Muscle of back (tissue), 11 donors: Measurements from ENCODE around the gene AKR1D1. TPM values are rescaled to one million over a fixed set of nuclear protein-coding genes. Genes with fewer than 3 reads are reported as not detected.
"Not testable (repeated sequence)": the region's sequence is repeated elsewhere in the genome, so short reads cannot be mapped to it uniquely, and the experiment has no call there.

Experiments used
- DNase-seq, 3 donors: peaks; one replicate each; pipeline versions ENCODE4 v3.0.0 to v3.0.0-alpha.2; 2013
- polyA plus RNA-seq, 10 donors: library from polyadenylated mRNA; unstranded; fragments of 120-200 nt; gene quantifications; one replicate each; pipeline ENCODE4 v1.2.1, GENCODE V29; 2013; ENCODE audit not compliant: insufficient read length in 10 of 10

Gene AKR1D1
- polyA plus RNA-seq, 10 donors: 0.14 to 0.22 TPM; not detected in 8

GRCh38 chr7:138122162-138122561, 45.9 kb downstream of the AKR1D1 start:
- no peak for DNase-seq

DNA sequence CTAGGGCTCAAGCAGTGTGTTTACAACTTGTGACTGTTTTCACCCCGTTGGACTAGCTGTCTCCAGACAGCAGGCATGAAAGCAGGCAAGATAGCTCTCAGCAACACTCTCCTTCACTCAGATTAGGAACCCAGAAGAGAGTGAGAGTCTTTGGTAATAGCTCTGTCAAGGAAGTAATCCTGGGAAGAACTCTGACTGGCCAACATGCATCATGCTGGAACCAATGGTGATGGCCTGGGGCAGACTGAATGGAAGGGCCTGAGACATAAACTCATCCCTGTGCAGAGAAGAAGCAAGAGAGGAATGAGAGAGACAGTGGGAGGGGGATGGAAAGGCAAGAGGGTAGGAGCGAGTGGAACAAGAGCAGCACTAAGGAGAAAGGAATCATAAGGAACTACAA, 48.9 kb downstream of the AKR1D1 start:
- no peak for DNase-seq

GRCh38 chr7:138125598-138126111, 49.4 kb downstream of the AKR1D1 start:
- DNase-seq: no peak

- no peak for DNase-seq
These were observed 50.7 kb downstream of the AKR1D1 start for GRCh38 chr7:138126928-138127327.

DNA sequence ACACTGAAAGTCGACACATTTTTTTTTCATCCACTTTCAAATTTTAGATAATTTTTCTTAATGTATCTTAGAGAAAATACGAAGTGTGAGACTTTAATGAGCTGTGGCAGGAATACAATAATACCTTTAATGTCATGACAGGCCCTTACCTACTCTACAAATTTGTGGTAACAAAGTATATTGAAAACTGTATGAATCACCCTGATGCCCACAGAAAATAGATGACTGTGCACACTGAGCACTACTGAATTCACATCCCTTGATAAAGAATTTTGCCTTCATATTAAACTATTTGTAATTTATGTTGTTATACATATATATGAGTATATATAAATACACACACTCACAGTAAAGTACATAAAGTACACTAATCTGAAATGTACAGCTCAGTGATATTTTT, 51.7 kb downstream of the AKR1D1 start:
- no peak for DNase-seq

- DNase-seq: no peak
These were observed 53.4 kb downstream of the AKR1D1 start for GRCh38 chr7:138129551-138130165.

- no peak for DNase-seq
These were observed 61.3 kb downstream of the AKR1D1 start for GRCh38 chr7:138137423-138138171.

DNA sequence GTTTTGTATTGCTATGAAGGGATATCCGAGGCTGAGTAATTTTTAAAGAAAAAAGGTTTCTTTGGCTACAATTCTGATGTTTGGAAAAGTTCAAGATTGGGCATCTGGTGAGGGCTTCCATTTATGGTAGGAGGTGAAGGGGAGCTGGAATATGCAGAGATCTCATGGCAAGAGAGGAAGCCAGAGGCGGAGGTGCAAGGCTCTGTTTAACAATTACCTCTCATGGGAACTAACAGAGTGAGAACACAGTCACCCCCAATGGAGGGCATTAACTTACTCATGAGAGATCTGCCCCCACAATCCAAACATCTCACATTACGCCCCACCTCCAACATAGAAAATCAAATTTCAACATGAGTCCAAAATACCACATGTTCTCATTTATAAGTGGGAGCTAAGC, 62.0 kb downstream of the AKR1D1 start:
- DNase-seq: no peak

DNA sequence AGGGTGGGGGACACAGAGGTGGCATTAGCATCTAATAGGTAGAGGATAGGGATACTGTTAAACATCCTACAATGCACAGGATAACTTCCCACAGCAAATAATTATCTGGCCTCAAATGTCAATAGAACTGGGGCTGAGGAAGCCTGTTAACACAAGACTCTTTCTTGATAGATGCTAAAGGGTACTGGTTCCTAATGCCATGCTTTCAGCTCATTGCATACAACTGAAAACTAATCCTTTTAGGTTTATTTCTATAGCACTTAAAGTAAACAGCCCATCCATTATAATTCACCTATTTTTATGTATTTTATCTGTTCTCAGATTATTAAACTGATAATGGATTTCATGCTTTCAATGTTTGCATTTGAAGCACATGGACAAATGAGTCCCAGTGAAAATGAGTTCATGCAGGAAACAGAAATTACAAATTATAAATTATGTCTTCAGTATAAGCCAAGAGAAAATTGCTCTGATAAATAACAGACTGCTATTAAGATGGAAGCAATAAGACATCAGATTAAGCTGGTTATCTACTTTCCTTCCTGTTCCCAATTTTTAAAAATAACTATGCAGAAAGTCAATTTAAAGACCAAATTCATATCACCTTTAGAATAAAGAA, 66.4 kb downstream of the AKR1D1 start:
- DNase-seq: no peak

- DNase-seq: no peak
These were observed 68.7 kb downstream of the AKR1D1 start for GRCh38 chr7:138144958-138145357.

GRCh38 chr7:138146221-138146620, 70.0 kb downstream of the AKR1D1 start:
- not testable (repeated sequence) for DNase-seq

GRCh38 chr7:138146757-138147734, 70.8 kb downstream of the AKR1D1 start:
- DNase-seq: not testable (repeated sequence)

DNA sequence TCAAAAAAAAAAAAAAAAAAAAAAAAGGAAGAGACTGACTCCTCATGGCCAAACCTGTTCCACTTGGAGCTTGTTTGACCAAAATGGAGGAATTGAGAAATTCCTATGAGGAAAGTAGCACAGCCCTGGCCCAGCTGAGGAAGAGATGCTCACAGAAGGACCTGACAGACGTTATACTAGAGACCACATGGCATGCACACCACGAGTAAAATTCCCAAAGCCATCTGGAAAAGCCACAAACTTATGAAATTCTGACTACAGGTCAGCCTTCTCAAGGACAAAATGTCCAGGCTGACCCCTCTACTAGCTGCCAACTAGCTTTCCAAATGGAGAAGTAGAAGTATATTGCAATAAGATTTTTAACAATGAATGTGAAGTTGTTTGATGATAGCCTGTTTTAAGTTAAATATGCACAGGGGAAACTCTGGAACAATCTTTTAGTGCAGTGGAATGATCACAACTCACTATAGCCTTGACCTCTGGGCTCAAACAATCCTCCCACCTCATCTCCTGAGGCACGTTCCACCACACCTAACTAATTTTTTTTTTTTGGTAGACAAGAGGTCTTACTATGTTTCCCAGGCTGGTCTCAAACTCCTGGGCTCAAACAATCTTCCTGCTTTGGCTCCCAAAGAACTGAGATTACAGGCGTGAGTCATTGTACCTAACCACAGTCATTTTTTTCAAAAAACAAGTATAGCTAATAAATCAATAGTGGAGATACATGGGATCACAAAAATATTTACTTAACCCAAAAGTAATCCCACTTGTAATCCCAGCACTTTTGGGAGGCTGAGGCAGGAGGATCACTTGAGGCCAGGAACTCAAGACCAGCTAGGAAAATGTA, 75.7 kb downstream of the AKR1D1 start:
- DNase-seq: no peak

DNA sequence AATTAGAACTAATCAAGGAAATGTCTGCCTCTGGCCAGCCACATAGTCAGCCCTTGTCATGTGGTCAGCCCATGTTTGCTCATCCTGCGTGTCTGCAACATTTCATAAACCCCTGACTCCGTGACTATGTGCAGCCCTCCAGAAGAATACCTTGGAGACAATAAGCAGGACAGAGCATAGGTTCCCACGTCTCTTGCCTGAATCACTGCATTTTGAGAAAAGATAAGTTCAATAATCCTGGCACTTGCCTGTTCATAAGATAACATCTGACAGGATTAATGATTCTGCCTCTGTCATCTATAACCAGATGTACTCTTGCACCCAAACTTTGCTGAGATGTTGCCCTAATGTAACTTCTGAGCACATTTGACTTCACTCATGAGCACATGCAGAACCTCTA, 78.4 kb downstream of the AKR1D1 start:
- no peak for DNase-seq

DNA sequence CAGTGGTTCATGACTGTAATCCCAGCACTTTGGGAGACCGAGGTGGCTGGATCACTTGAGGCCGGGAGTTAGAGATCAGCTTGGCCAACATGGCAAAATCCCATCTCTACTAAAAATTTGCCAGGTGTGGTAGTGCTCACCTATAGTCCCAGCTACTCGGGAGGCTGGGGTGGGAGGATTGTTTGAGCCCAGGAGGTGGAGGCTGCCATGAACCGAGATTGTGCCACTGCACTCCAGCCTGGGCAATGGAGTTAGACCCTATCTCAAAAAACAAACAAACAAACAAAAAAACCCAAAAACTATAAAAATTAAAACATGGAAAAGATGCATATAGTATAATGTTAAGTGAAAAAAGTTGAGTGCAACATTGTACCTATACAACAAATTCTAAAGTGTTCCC, 81.4 kb downstream of the AKR1D1 start:
- DNase-seq: no peak

DNA sequence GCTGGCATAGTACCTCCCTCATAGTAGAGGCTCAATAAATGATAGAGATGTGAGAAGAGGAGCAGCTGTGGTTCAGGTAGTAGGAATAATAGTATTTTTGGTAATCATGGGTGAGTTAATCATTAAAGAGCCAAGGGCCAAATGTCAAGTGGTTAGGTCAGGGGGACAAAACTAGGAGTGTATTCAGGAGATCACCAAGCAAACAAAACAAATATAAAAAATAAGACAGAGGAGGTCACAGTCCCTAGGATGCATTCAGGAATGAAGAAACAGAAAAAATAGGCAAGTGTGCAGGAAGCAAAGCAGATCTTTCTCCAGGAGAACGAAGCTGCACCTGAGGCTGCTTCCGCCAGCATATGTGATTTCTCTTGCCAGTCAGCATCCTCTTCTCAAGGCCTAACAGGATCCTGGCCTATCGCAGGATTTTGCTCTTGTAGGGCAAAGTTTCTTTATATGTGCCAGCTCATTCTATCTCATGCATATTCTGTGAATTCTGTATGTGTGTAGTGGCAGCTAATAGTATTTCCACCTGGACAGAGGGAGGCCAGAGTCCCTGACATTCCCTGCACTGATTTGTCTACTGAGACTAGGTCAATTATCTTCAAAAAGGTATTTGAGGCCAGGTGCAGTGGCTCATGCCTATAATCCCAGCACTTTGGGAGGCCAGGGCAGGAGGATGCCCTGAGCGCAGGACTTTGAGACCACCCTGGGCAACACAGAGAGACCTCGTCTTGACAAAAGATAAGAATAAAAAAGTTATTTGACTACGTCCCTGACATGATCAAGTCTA, 82.7 kb downstream of the AKR1D1 start:
- no peak for DNase-seq

- DNase-seq: peak; percentile 67 to 87 (median 79)
These were observed 85.4 kb downstream of the AKR1D1 start for GRCh38 chr7:138161600-138162081.

DNA sequence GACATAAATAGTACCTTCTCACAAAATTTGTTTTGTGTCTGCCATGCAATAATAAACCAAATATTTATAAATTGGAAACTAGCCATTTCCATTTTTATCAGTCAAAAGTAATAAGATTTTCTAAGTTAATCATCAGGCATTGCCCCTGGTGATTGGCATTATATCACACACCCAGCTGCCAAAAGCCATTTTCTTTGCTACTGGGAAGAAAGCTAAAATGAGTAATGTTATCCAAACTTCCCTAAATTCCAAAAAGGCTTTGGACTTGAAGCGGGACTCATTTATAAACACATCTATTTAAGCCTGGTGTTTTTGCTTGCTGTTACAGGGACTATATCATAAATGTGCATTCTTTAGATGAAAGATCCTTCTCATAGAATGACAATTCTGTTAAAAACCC, 86.0 kb downstream of the AKR1D1 start:
- DNase-seq: no peak

DNA sequence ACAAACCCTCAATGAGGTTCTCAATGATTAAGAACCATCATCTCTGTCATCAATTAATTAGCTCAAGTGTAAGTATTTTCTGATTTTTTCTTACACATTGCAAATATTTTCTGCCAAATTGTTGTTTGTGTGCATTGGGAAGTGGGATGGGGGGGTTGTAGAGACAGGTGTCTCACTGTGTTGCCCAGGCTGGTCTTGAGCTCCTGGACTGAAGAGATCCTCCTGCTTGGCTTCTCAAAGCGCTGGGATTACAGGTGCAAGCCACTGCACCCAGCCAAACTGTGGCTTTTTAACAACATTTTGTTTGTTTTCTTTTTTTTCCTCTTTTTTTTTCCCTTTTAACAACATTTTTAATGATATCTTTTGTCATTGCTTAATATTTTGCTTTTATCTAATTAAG, 87.5 kb downstream of the AKR1D1 start:
- DNase-seq: no peak

- no peak for DNase-seq
These were observed 88.5 kb downstream of the AKR1D1 start for GRCh38 chr7:138164804-138165203.
